GM12875 (cell line): ENCODE data around the gene PLA2G2D.

Experiments used
- H3K4me3 ChIP-seq: one replicate; pipeline ENCODE4 v1.5.1; 2011; ENCODE audit warnings: low read depth, low read length, control low read depth
- CTCF ChIP-seq: IDR thresholded peaks from 2 replicates; pipeline ENCODE4 v1.5.1; 2011; ENCODE audit warnings: low read depth, mild to moderate bottlenecking, control low read depth, inconsistent platforms, low read length, moderate library complexity, borderline replicate concordance; ENCODE audit not compliant: insufficient read depth

PLA2G2D gene

GRCh38 chr1:20114021-20114648 lies 5.2 kb downstream of the PLA2G2D start:
- H3K4me3 ChIP-seq, result no peak overlapping the region
- no peak for TF ChIP-seq CTCF

GRCh38 chr1:20112279-20113000 lies 6.9 kb downstream of the PLA2G2D start:
- TF ChIP-seq CTCF, result no peak
- no peak overlapping the region for H3K4me3 ChIP-seq

GRCh38 chr1:20111452-20111851 lies 7.9 kb downstream of the PLA2G2D start:
- TF ChIP-seq CTCF, result no peak
- no peak overlapping the region for H3K4me3 ChIP-seq

GRCh38 chr1:20110679-20111078 lies 8.7 kb downstream of the PLA2G2D start:
- TF ChIP-seq CTCF, result no peak
- H3K4me3 ChIP-seq, result no peak overlapping the region

- no peak for TF ChIP-seq CTCF
Observed at GRCh38 chr1:20109223-20109856, 10.0 kb downstream of the PLA2G2D start.

GRCh38 chr1:20108366-20109123 lies 10.8 kb downstream of the PLA2G2D start:
- no peak overlapping the region for H3K4me3 ChIP-seq
- TF ChIP-seq CTCF, result no peak

More at GRCh38 chr1:20109223-20109856, 10.0 kb downstream of the PLA2G2D start:
- no peak overlapping the region for H3K4me3 ChIP-seq
